A673 (cell line): ENCODE data around the gene TNC. TPM values are rescaled to one million over a fixed set of nuclear protein-coding genes. Genes with fewer than 3 reads are reported as not detected.

Source experiments
- BruUV-seq: library from RNA; stranded (reverse); fragments of 400-500 nt; replicated peaks from 2 replicates; lab custom pipeline; 2021; lab: Mats Ljungman, UMichigan
- CTCF ChIA-PET: fragments of 300-600 bp; sonication (Branson Sonifier 250); formaldehyde crosslinking; loops from one replicate; lab custom pipeline; 2022; ENCODE audit warnings: antibody characterized with exemption; lab: Charles Lee
- POLR2A ChIA-PET: fragments of 300-600 bp; sonication (Branson Sonifier 250); formaldehyde crosslinking; loops from one replicate; lab custom pipeline; 2022; ENCODE audit warnings: antibody characterized with exemption; ENCODE audit not compliant: low non-redundant PET; lab: Charles Lee
- DNase-seq: peaks from one replicate; pipeline ENCODE4 v3.0.0-alpha.2; 2015; ENCODE audit warnings: low spot score
- H3K27ac ChIP-seq: fragments of 200-600 bp; sonication (generic); 2 replicates; pipeline ENCODE4 v1.5.1; 2016; ENCODE audit warnings: mixed run types, low read depth, mild to moderate bottlenecking, mixed read lengths, antibody characterized with exemption, low read length; ENCODE audit not compliant: poor library complexity, severe bottlenecking
- H3K27me3 ChIP-seq: fragments of 200-600 bp; sonication (generic); replicated peaks from 2 replicates; pipeline ENCODE4 v1.6.1; 2017; ENCODE audit warnings: mixed run types, low read depth, mild to moderate bottlenecking, mixed read lengths, antibody characterized with exemption, low read length; ENCODE audit not compliant: insufficient read depth, poor library complexity
- H3K36me3 ChIP-seq: fragments of 200-600 bp; sonication (generic); 2 replicates; pipeline ENCODE4 v1.6.1; 2016; ENCODE audit warnings: mixed run types, mild to moderate bottlenecking, mixed read lengths, antibody characterized with exemption, low read length; ENCODE audit not compliant: insufficient read depth, poor library complexity, severe bottlenecking
- H3K4me1 ChIP-seq: fragments of 200-600 bp; sonication (generic); 2 replicates; pipeline ENCODE4 v1.6.1; 2017; ENCODE audit warnings: mixed run types, mild to moderate bottlenecking, mixed read lengths, antibody characterized with exemption, low read length; ENCODE audit not compliant: insufficient read depth, poor library complexity, severe bottlenecking
- H3K4me3 ChIP-seq: fragments of 200-600 bp; sonication (generic); 2 replicates; pipeline ENCODE4 v1.5.1; 2016; ENCODE audit warnings: low read depth, mixed run types, mild to moderate bottlenecking, mixed read lengths, low read length; ENCODE audit not compliant: poor library complexity, severe bottlenecking
- H3K9me3 ChIP-seq: fragments of 200-600 bp; sonication (generic); 2 replicates; pipeline ENCODE4 v1.6.1; 2016; ENCODE audit warnings: mixed run types, low read depth, mild to moderate bottlenecking, mixed read lengths, antibody characterized with exemption, low read length; ENCODE audit not compliant: poor library complexity, severe bottlenecking
- EZH2 ChIP-seq: fragments of 200-600 bp; sonication (generic); IDR thresholded peaks from 2 replicates; pipeline ENCODE4 v1.6.1; 2017; ENCODE audit warnings: borderline replicate concordance, low read depth, mild to moderate bottlenecking, mixed read lengths, antibody characterized with exemption, low read length; ENCODE audit not compliant: poor library complexity, severe bottlenecking
- intact Hi-C: fragments of 100-400 bp; cut with micrococcal nuclease; formaldehyde crosslinking; loops from one replicate; pipeline ENCODE4 v1.10.0; 2022; ENCODE audit not compliant: unreplicated experiment
- total RNA-seq: library from RNA; stranded (reverse); gene quantifications from 2 replicates; pipeline ENCODE4 v1.2.3, GENCODE V29; 2021
- TF ChIP-seq, protein P1 (sequence below): fragments of 300-800, 200-600 bp; sonication (generic); conservative IDR thresholded peaks from 2 replicates; pipeline ENCODE4 v1.5.1; 2017; ENCODE audit warnings: low read depth, mild to moderate bottlenecking, antibody characterized with exemption, low read length, moderate library complexity, mixed read lengths

TNC gene
- total RNA-seq, 1 experiment from 2014 or later: 202 TPM

DNA sequence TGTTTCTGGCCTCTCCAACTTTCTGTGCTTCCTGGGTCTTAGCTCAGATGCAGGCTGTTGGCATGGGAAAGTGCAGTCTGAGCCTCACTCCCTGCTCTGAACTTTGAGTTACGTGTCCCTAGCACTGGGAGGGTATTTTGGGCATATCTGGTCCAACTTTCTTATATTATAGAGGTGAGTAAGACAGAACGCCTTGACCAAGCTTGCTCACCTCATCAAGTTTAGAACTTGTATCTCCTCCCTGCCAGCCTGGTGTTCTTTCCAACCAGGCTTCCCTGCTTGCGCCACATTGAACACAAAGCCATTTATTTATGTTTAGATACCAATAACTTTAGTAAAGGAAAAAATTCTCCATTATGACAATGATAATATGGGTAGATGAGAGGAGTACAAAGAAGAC lies 33.2 kb downstream of the TNC start:
- DNase-seq: no peak
- ChIA-PET POLR2A (no interaction called here), CTCF (no interaction called here)

DNA sequence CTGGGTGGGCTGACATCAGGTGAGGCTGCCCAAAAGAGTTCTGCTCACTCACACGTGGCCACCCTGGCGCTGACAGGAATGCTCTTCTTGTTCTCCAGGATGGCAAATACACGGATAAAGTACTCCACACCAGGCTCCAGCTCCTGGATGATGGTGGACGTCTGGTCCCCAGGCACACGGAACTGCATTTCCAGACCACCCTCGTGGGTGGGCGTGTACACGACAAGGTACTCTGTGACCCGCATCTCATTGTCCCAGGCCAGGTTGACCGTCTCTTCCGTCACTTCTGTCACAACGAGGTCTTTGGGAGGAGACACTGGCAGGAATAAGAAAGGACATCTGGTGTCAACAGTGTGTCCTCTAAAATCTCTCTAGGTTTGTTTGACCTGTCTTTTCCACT lies 33.8 kb downstream of the TNC start:
- peaks cover 4% of the 10 kb centered on the region for H3K4me1 ChIP-seq
- intact Hi-C loops: no loop called here
- no TSS peak for BruUV-seq
- peaks cover 85% of the 10 kb centered on the region for H3K36me3 ChIP-seq
- no peaks in the 10 kb centered on the region for H3K27me3 ChIP-seq
- DNase-seq: no peak
- TF ChIP-seq EZH2: no peak
- TF ChIP-seq, protein P1, sequence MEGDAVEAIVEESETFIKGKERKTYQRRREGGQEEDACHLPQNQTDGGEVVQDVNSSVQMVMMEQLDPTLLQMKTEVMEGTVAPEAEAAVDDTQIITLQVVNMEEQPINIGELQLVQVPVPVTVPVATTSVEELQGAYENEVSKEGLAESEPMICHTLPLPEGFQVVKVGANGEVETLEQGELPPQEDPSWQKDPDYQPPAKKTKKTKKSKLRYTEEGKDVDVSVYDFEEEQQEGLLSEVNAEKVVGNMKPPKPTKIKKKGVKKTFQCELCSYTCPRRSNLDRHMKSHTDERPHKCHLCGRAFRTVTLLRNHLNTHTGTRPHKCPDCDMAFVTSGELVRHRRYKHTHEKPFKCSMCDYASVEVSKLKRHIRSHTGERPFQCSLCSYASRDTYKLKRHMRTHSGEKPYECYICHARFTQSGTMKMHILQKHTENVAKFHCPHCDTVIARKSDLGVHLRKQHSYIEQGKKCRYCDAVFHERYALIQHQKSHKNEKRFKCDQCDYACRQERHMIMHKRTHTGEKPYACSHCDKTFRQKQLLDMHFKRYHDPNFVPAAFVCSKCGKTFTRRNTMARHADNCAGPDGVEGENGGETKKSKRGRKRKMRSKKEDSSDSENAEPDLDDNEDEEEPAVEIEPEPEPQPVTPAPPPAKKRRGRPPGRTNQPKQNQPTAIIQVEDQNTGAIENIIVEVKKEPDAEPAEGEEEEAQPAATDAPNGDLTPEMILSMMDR: no peak
- H3K27ac ChIP-seq: no peak overlapping the region
- ChIA-PET CTCF (no interaction called here), POLR2A (no interaction called here)
- H3K4me3 ChIP-seq: no peak overlapping the region
- no peaks in the 10 kb centered on the region for H3K9me3 ChIP-seq

More for the DNA sequence above, 33.2 kb downstream of the TNC start:
- H3K36me3 ChIP-seq: peaks cover 85% of the 10 kb centered on the region
- no peak overlapping the region for H3K4me3 ChIP-seq
- intact Hi-C loops: no loop called here
- TF ChIP-seq, protein P1: no peak
- no peak for TF ChIP-seq EZH2
- no TSS peak for BruUV-seq
- H3K4me1 ChIP-seq: peaks cover 4% of the 10 kb centered on the region
- no peak overlapping the region for H3K27ac ChIP-seq
- H3K27me3 ChIP-seq: no peaks in the 10 kb centered on the region
- no peaks in the 10 kb centered on the region for H3K9me3 ChIP-seq

DNA sequence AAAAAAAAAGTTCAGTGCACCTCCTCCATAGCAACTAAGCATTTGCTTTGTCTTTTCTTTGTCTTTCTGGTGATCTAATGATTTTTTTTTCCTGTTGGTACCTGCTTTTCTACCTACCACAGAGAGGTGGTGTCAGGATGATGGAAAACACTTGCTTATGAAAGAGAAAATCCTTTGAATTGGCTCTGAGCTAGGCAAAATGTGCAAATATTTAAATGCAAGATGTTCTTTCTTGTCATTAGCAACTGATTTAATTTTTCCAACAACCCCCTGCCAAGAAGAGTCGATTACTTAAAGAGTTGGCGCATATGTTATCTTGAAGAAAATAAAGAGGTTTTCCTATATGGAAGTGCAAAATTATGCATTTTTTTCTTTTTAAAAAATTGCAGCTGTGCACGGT lies 37.7 kb downstream of the TNC start:
- intact Hi-C loops: no loop called here
- Histone ChIP-seq H3K27me3 (no peaks in the 10 kb centered on the region), H3K4me1 (peaks cover 4% of the 10 kb centered on the region), H3K27ac (no peak overlapping the region), H3K9me3 (no peaks in the 10 kb centered on the region), H3K4me3 (no peak overlapping the region), H3K36me3 (peaks cover 85% of the 10 kb centered on the region)
- TF ChIP-seq, protein P1: no peak
- TF ChIP-seq EZH2: no peak
- CTCF ChIA-PET: interaction anchor here (0.6 kb wide), 1 partner anchor 334 kb away, joined by 3 read pairs; no protein-coding TSS in a partner anchor
- BruUV-seq: no TSS peak
- POLR2A ChIA-PET: interaction anchor here (0.8 kb wide), 1 partner anchor 186 kb away, joined by 3 read pairs; no protein-coding TSS in a partner anchor
- no peak for DNase-seq
